Putamen (tissue), 1 donor: Measurements from ENCODE around the gene OR52H1.

Experiments used
- DNase-seq: peaks from one replicate; pipeline ENCODE4 v3.0.0-alpha.2; 2016; ENCODE audit warnings: low spot score

Gene OR52H1

DNA sequence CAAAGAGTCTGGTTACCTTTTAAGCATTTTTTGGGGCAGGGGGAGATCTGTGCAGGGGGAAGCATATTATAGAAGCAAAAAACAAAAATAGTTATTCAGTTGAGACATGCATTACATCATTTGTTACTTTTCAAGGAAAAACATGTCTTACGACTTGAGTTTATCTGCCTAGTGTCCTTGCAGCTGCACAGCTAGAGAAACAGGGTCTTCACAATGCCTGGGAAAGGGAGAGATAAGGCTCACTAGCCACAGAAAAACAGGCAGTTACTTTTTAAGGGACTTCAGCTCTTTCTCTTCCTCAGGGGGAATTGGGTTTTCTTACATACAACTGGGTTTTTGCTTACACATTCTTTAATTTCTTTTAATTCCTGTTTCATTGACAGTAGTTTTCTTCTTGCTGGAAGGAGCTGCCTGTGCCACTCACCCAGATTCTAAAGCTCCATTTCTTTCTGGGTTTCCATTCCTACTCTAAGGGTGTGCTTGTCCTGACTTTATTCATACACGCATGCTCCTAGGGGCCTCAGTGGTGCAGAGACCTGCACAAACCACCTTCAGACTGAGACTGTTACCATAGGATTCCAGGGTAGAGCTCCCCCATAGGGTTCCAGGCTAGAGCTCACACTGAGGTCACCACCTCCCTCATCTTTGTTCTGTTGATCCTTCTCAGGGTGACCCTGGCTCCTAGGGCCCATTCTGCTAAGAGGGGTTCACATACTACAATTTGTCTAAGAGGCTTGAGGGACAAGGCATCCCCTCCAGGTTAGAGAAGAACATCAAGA is 17.1 kb downstream of the OR52H1 start:
- no peak for DNase-seq

DNA sequence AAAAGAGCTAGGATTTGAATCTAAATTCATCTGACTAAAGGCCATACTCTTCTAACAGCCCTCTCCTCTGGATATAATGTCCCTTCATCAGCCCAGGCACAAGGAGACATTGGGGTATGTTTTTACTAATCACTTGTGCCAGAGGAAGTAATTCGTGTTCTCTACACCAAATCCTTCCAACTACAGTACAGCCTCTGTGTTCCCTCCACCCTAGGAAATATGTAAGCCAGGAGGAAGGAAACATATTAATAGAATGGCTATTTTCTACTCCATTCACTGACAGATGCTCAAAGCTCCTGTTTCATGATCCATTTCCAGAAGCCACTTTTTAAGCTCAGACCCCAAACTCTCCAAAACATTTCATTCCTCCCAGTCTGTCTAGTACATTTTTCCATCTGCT is 19.8 kb downstream of the OR52H1 start:
- DNase-seq, result no peak

DNA sequence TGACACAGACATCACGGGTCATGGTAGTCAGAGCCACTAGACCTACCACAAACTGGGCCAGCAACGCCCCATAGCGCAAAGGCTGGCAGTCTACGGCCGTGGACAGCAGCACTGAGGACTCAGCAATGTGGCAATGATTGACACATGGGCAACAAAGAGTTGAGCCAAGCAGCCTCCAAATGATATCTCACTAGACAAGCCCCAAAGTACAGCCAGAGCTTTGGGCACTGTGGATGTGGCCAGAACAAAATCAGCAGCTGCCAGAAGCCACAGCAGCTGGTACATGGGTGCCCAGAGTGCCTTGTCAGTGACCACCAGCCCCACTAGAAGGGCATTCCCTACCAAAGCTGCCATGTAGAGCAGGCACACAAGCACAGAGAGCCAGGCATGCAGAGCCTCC is 20.6 kb downstream of the OR52H1 start:
- no peak for DNase-seq

DNA sequence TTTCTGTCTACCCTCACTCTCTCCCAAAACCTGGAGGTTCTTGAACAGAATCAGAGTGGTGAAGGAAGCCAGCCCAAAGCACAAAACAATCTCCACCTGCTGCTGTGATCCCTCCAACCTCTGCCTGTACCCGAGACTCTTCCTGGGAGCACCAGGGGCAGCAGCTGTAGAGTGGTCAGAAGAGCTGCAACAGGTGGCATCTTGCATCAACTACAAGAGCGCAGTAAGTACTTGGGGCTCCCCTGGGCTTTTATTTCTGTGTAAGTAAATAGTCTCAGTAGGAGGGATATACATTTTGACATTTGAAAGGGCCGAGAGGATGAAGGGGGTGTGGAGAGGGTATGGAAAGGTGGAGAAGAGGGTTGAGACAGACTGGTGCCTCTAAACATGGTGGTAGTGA is 23.6 kb downstream of the OR52H1 start:
- DNase-seq, result no peak

DNA sequence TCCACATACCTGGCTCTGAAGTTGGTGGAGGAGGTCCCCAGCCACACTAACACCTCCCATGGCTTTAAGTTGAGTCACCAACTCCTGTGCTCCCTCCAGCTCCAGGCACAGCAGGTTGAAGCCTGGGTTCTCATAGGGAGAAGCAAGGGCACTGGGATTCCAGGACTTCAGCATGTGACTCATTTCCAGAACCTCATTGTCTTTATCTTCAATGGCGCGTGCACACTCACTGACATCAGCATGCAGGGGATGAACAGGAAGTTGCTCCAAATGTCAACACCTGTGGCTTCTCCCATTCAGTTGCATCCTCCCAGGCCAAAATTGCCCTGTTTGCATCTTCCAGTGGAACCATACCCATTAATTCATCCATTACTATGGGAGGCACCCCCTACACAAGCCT is 26.0 kb downstream of the OR52H1 start:
- no peak for DNase-seq

DNA sequence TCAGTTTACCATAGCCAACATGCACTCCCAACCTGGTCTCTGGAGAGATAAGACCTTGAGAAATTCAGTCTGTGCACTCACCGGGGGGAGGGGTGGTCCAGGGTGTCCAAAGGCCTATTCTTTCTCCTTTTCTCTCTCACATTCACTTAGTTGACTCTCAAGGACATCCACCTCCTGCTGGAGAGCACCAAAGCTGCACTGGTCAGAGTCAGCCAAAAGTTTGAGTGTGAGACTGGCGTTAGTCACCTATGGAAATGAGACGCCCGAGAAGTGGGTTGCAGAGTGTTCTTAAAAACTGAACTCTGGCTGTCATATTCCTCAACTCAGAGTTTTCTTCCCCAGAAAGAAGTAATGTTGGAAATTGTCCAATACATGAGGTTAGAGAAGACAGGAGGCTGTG is 26.8 kb downstream of the OR52H1 start:
- DNase-seq, result no peak

DNA sequence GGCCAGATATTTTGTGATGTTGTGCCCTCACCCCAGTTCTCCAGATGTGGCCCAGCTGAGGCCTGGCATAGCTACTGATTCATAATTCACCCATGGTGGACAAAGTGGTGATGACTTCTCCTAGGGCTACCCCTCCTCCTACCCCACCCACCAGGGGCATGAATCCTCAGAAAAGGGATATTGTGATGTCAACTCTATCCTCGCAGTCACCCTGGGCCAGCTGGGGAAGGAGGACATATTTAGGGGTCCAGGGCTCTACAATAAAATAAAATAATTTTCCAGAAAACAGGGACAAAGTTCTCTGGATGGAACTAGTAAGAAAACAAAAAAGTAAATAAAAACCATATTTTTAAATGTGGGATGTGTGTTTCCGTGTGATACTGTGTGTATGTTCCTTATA is 31.7 kb downstream of the OR52H1 start, which contains the start of gene UBQLNL:
Gene UBQLNL (minus strand): TSS at position 101 of the 400 bp plus-strand sequence. CDS start 258 bp downstream, outside the sequence.
- DNase-seq, result no peak

DNA sequence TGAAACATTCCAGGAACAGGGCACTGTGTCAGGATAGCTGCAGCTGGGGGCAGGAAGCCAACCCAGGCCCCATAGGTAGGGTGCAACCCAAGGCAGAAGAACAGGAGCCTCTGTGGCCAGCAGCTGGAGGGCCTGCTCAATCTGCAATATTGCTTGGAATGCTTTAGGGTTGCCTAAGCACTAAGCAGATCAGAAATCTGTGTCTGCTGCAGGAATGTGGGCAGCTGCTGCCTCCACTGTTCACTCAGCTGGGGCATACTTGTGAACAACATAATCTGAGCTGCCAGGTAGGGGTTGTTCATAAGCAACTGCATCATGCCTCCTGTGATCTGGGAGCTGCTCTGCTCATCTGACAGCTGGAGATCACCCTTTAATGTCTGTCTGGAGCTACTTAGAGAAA is 33.5 kb downstream of the OR52H1 start:
- DNase-seq, result no peak

DNA sequence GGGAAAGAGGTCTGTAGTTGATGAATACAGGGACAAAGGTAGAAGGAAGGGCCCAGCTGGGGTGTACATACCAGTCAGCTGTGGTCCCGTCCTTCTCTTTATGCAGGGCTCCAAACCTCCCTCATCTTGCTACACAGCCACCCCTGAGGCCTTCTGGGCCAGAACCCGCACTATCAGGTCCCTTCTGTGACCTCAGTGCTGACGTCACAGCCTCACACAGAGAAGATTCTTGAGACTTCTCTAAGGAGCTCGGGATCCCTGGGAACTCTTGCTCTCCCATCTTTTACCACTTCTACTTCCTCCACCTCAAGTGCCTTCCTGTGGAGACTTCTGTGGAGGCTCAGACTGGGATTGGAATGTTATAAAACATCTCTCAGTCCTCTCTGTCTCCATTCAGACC is 38.5 kb downstream of the OR52H1 start, which contains the start of gene UBQLN3:
Gene UBQLN3 (minus strand): TSS at position 155 of the 400 bp plus-strand sequence. CDS start 399 bp downstream, outside the sequence.
- DNase-seq, result no peak

DNA sequence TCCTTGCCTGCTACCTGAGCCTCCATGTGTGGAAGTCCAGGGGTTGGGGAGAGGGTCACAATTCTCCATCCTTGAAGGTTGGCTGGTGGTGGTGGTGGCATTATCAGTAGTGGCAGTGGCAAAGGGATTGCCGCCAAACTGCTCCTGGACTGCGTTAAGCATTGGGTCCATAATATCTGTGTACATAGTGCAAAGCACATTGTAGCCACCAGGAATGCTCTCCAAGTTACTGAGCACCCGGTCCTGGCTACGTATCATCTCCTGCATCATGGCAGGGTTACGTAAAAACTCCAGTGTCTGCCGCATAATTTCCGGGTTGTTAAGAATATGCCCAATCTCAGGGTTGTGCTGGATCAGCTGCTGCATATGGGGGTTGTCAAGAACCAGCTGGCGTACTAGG is 39.7 kb downstream of the OR52H1 start:
- no peak for DNase-seq

DNA sequence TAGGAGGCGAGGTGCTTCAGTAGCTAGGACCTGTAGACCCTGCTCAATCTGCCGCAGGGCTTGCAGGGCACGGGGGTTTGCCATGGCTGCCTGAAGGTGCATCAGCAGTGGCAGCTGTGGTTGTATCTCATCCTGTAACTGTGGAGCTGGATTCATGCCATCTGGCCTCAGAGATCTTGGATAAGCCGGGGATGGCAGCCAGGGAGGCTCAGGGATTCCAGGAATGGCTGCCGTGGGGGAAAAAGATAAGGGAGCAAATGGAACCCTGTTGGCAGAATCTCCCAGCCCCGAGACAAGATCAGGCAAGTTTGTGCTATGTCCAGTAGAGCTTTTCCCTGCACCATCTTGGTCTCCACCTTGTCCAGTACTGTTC is 40.4 kb downstream of the OR52H1 start:
- DNase-seq, result no peak

DNA sequence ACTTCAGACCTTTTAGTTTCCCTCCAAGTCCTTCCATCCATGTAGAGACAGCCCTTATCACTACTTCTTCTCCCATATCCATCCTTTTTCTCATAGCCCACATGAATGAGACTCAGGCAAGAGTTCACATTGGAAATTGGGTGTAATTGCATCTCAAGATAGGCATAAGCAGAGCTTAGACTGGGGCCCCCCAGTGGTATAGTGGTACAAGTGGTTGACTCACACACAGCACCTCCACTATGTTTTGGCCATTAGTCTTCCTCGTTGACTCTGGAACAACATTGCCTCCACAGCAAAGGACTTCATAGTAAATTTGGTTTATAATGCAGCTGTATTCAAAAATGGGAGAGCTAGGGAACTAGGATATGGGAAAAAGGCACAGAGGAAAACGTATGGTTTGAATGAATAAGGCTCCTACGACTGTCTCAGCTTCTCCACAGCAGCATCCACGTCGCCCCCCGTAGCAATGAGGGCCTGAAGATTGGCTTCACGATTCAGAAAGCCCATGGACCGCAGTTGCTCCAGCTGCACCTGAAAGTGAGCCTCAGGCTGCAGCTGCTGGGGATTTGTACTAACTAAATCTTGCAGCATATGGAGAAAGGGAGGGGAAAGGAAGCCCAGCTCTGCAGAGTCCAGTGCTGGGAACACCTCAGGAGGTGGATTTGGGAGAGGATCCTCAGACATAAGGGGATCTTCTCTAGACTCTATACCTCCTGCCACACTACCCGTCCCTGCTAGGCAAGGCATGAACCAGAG is 41.0 kb downstream of the OR52H1 start:
- no peak for DNase-seq

DNA sequence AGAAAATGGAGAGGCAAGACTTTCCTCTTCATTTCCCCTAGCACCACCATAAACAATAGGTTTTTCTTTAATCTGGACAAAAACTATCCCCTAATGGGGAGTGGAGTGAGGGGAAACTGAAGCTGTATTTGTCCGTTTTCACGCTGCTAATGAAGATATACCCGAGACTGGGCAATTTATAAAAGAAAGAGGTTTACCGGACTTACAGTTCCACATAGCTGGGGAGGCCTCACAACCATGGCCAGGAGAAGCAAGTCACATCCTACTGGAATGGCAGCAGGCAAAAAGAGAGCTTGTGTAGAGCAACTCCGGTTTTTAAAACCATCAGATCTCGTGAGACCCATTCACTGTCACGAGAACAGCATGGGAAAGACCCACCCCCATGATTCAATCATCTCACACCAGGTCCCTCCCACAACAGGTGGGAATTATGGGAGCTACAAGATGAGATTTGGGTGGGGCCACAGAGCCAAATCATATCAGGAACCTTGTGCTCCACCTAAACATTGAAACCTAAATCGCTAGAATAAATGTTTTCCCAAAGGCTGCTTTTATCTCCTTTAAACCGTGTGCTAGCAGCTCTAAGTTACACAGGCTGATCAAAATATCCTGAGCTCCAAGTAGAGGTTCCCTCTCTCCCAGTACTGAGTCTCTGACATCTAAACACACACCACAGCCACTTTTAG is 42.8 kb downstream of the OR52H1 start:
- no peak for DNase-seq

DNA sequence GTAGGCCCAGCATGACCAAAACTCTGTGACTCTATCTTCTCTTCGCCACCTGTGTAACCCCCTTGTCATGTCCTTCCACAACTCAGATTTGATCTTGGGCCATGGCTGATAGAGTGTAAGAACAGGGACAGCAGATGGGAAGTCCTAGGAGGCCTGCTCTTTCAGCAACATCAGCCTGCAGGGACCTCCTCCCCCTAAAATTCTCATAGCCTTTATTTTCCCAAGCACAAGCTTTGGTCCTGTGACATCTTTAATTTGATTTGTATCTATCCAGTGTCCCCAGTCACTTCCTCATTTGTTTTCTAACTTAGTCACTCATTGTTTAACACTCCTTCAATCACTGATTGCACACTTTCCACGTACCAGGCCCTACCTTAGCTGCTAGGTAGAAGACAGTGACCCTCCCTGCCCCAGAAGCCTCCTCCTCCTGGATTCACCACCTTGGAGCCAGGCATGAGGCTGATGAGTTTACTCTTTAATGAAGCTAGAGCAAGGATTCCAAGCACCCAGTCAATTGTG is 43.9 kb downstream of the OR52H1 start:
- DNase-seq, result no peak

DNA sequence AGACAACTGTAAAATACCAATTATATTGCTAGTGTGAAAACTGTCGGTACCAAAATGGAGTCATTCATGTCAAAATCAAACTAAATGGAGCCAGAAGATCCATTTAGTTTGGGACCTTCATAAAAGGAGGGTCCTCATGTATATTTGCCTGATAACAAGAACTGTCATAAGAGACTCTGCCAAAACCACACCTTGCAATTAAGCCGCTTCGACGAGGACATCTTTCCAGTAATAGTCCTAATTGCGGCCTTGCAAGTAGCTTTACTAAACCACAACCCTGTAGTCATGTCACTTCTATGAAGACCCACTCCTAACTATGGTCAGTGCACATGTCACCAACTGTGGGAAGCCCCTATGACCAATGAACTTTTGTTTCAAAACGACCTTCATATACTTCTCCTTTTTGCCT is 47.9 kb downstream of the OR52H1 start:
- DNase-seq, result no peak

DNA sequence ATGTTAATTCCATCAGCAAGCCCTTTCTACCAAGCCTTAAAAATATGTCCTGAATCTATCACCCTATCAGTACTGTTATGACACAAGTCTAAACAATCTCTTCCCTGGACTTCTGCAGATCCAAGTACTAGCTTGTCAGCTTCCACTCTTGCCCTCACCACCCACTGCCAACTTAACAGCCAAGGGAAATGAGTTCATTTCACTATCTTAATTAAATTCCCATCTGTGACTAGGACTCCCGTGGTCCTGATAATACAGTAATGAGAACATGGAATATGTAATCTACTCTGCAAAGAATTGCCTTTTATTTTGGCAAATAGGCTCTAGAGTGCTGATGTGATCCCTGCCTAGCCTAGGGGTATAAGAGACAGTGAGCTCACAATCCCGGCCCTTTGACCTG is 48.7 kb downstream of the OR52H1 start:
- no peak for DNase-seq
